ENCODE measurements around the gene SMURF1.

DNA sequence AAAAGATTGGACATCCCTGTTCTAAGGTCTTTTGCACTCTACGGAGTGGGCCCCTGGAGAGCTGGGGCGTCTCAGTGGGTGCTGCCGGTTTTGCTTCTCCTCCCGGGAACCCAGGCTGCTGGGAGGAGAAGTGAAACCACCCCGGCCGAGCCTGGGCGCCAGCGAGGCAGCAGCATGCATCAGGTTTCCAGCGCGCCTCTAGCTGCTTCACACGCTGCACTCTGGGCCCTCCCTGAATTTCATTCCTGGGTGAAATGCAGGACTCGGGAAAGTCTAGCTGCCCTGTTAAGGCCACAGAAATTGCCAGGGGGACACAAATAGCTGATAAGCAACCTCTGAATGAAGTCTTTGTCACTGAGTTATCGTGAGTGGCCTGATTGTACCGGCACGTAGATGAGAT is 138.1 kb downstream of the SMURF1 start:
- TF ChIP-seq TAF1 (IDR thresholded peaks at IDR 0.05; ENCODE audit: borderline replicate concordance, low read depth, low read length) (no peak), POLR2A (IDR thresholded peaks at IDR 0.05; ENCODE audit: low read depth, low read length) (no peak)
